ENCODE measurements around the gene PEX19. TPM values are rescaled to one million over a fixed set of nuclear protein-coding genes. Genes with fewer than 3 reads are reported as not detected.
A peak's percentile ranks its signal among the peaks of the same experiment; 100 is the strongest.

PEX19 gene
- total RNA-seq, 2 donors from 2014 or later, result 15.6 to 18.5 TPM

GRCh38 chr1:160285506-160285905 is 573 bp upstream of the PEX19 start:
- WGBS, 2 donors, result 68 to 82% methylated on average over 17 to 23 of the region's 23 CpGs
- H3K27me3 ChIP-seq, result no peaks in the 10 kb centered on the region
- peak in 1 of 4 donors; percentile 18 for DNase-seq
- ATAC-seq, result no peak
- intact Hi-C loops (cut with DNase I), result no loop called here
- no peak overlapping the region for H3K4me3 ChIP-seq
- peaks cover 22% of the 10 kb centered on the region for H3K4me1 ChIP-seq
- TF ChIP-seq, protein P1, sequence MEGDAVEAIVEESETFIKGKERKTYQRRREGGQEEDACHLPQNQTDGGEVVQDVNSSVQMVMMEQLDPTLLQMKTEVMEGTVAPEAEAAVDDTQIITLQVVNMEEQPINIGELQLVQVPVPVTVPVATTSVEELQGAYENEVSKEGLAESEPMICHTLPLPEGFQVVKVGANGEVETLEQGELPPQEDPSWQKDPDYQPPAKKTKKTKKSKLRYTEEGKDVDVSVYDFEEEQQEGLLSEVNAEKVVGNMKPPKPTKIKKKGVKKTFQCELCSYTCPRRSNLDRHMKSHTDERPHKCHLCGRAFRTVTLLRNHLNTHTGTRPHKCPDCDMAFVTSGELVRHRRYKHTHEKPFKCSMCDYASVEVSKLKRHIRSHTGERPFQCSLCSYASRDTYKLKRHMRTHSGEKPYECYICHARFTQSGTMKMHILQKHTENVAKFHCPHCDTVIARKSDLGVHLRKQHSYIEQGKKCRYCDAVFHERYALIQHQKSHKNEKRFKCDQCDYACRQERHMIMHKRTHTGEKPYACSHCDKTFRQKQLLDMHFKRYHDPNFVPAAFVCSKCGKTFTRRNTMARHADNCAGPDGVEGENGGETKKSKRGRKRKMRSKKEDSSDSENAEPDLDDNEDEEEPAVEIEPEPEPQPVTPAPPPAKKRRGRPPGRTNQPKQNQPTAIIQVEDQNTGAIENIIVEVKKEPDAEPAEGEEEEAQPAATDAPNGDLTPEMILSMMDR (IDR thresholded peaks at IDR 0.05), result no peak
- no peak for TF ChIP-seq POLR2A (IDR thresholded peaks at IDR 0.05)
- no peaks in the 10 kb centered on the region for H3K9me3 ChIP-seq
- H3K36me3 ChIP-seq (replicated peaks in 1 of 2; ENCODE audit: insufficient read depth in 1 of 2, low read depth in 2 of 2), result peaks cover 0 to 25% of the 10 kb centered on the region in 2 donors
- H3K27ac ChIP-seq, result no peak overlapping the region

DNA sequence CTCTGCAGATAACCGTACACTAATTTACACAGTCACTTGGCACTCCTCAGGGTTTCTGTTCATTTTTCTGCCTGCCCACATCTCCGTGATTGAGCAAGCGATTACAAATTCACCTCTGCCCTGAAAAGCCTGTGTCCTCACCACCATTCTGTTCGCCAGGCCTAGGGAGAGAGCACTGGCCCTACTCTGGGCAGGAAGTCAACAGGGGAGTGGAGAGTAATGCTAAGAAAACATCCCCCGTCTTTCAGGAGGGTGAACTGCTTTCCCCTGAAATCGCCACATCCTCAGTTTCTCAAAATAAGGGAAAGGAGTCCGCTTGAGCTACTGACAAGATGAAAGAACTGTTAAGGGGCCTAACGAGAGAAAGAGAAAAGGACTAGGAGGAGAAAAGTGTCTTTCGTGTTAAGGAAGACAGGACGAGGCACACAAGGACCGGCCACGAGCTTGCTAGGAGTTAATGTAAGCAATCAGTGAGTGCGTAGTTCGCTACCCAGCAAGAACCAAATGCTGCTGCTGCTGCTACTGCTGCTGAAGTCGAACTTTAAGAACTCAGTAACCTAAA is 632 bp downstream of the PEX19 start:
- DNase-seq (peak in 2 of 4 donors; percentile 21 to 38), ATAC-seq (peak; percentile 30)
- TF ChIP-seq POLR2A (IDR thresholded peaks at IDR 0.05), result no peak
- TF ChIP-seq, protein P1 (IDR thresholded peaks at IDR 0.05), result no peak
- peaks cover 22% of the 10 kb centered on the region for H3K4me1 ChIP-seq
- H3K27ac ChIP-seq, result peak overlapping the region; percentile 23 to 78 (median 72)
- no peaks in the 10 kb centered on the region for H3K9me3 ChIP-seq
- peak overlapping the region; percentile 80 to 96 for H3K4me3 ChIP-seq
- peaks cover 0 to 23% of the 10 kb centered on the region in 2 donors for H3K36me3 ChIP-seq (replicated peaks in 1 of 2; ENCODE audit: insufficient read depth in 1 of 2, low read depth in 2 of 2)
- WGBS, 2 donors, result 0 to 2% methylated on average over 15 of the region's 15 CpGs
- intact Hi-C loops (cut with DNase I), result no loop called here
- no peaks in the 10 kb centered on the region for H3K27me3 ChIP-seq

- WGBS, 2 donors, result 79 to 89% methylated on average over 7 of the region's 7 CpGs
- Histone ChIP-seq H3K4me1 (peaks cover 22% of the 10 kb centered on the region), H3K4me3 (no peak overlapping the region), H3K36me3 (replicated peaks in 1 of 2; ENCODE audit: insufficient read depth in 1 of 2, low read depth in 2 of 2) (peaks cover 0 to 31% of the 10 kb centered on the region in 2 donors), H3K27me3 (no peaks in the 10 kb centered on the region), H3K9me3 (no peaks in the 10 kb centered on the region), H3K27ac (no peak overlapping the region)
- intact Hi-C loops (cut with DNase I), result no loop called here
- no peak for DNase-seq
- no peak for ATAC-seq
- TF ChIP-seq, protein P1 (IDR thresholded peaks at IDR 0.05), result no peak
- no peak for TF ChIP-seq POLR2A (IDR thresholded peaks at IDR 0.05)
These were observed 2.1 kb downstream of the PEX19 start for GRCh38 chr1:160282807-160283206.

- H3K36me3 ChIP-seq (replicated peaks in 1 of 2; ENCODE audit: insufficient read depth in 1 of 2, low read depth in 2 of 2), result peaks cover 0 to 31% of the 10 kb centered on the region in 2 donors
- H3K27me3 ChIP-seq, result no peaks in the 10 kb centered on the region
- DNase-seq, result no peak
- no peaks in the 10 kb centered on the region for H3K9me3 ChIP-seq
- H3K27ac ChIP-seq, result no peak overlapping the region
- H3K4me3 ChIP-seq, result no peak overlapping the region
- intact Hi-C loops (cut with DNase I), result no loop called here
- ATAC-seq, result no peak
- peaks cover 2% of the 10 kb centered on the region for H3K4me1 ChIP-seq
- 79 to 84% methylated on average over 4 of the region's 4 CpGs for WGBS, 2 donors
- TF ChIP-seq, protein P1 (IDR thresholded peaks at IDR 0.05), result no peak
- no peak for TF ChIP-seq POLR2A (IDR thresholded peaks at IDR 0.05)
These were observed 6.9 kb downstream of the PEX19 start for GRCh38 chr1:160277987-160278386.

GRCh38 chr1:160277330-160277729 is 7.6 kb downstream of the PEX19 start:
- H3K27me3 ChIP-seq, result no peaks in the 10 kb centered on the region
- TF ChIP-seq, protein P1 (IDR thresholded peaks at IDR 0.05), result no peak
- TF ChIP-seq POLR2A (IDR thresholded peaks at IDR 0.05), result no peak
- no peak overlapping the region for H3K4me3 ChIP-seq
- DNase-seq (no peak), ATAC-seq (no peak)
- H3K9me3 ChIP-seq, result no peaks in the 10 kb centered on the region
- H3K36me3 ChIP-seq (replicated peaks in 1 of 2; ENCODE audit: insufficient read depth in 1 of 2, low read depth in 2 of 2), result peaks cover 0 to 31% of the 10 kb centered on the region in 2 donors
- WGBS, 2 donors, result 73 to 76% methylated on average over 2 of the region's 2 CpGs
- H3K4me1 ChIP-seq, result no peaks in the 10 kb centered on the region
- intact Hi-C loops (cut with DNase I), result no loop called here
- no peak overlapping the region for H3K27ac ChIP-seq
